Activated CD8-positive, alpha-beta T cell treated with anti-CD3 and anti-CD28 coated beads for 36 hours (primary cell): ENCODE data around the gene MIPOL1. TPM values are rescaled to one million over a fixed set of nuclear protein-coding genes. Genes with fewer than 3 reads are reported as not detected.

ENCODE experiments used
- ATAC-seq: fragments of 200-7000 bp; cut with Tn5 transposase; one replicate; pipeline ENCODE4 v1.10.0; 2021; ENCODE audit warnings: mild to moderate bottlenecking, moderate library complexity
- CTCF ChIA-PET: fragments of 350-600 bp; sonication (Branson Sonifier 250); formaldehyde crosslinking; loops from one replicate; lab custom pipeline; 2021; ENCODE audit warnings: antibody characterized with exemption; lab: Charles Lee
- POLR2A ChIA-PET: fragments of 350-600 bp; sonication (Branson Sonifier 250); formaldehyde crosslinking; loops from one replicate; lab custom pipeline; 2021; ENCODE audit warnings: antibody characterized with exemption; lab: Charles Lee
- DNase-seq: peaks from one replicate; pipeline ENCODE4 v3.0.0-alpha.2; 2020
- H3K27ac Mint-ChIP-seq: one replicate; pipeline ENCODE4 v1.8.0; 2021; ENCODE audit warnings: mild to moderate bottlenecking, mixed read lengths
- H3K27me3 Mint-ChIP-seq: one replicate; pipeline ENCODE4 v1.8.0; 2021; ENCODE audit warnings: mixed read lengths
- H3K36me3 Mint-ChIP-seq: one replicate; pipeline ENCODE4 v1.8.0; 2021; ENCODE audit warnings: low read depth, mixed read lengths
- H3K4me1 Mint-ChIP-seq: one replicate; pipeline ENCODE4 v1.8.0; 2021; ENCODE audit warnings: low read depth, mixed read lengths
- H3K4me3 Mint-ChIP-seq: one replicate; pipeline ENCODE4 v1.8.0; 2021; ENCODE audit warnings: mild to moderate bottlenecking, moderate library complexity, mixed read lengths
- H3K9me3 Mint-ChIP-seq: one replicate; pipeline ENCODE4 v1.8.0; 2021; ENCODE audit warnings: mixed read lengths
- CTCF ChIP-seq: fragments of 200-600 bp; IDR thresholded peaks from one replicate; pipeline ENCODE4 v1.8.0; 2022; ENCODE audit warnings: antibody characterized with exemption, mild to moderate bottlenecking
- intact Hi-C: fragments of 100-400 bp; cut with micrococcal nuclease; formaldehyde crosslinking; loops from one replicate; pipeline ENCODE4 v1.10.0; 2022
- total RNA-seq, 2 experiments: library from RNA; stranded (reverse); gene quantifications; one replicate each; pipeline ENCODE4 v1.2.3, GENCODE V29; 2021

MIPOL1 gene
- total RNA-seq, 2 experiments from 2014 or later: not detected

GRCh38 chr14:37591941-37592481, 394.3 kb downstream of the MIPOL1 start:
- intact Hi-C loops: loop anchor here (10.0 kb wide), 1 partner anchor 937 kb away; no protein-coding TSS in a partner anchor

GRCh38 chr14:37592482-37593408, 395.0 kb downstream of the MIPOL1 start:
- ChIA-PET CTCF (interaction anchor here (1.0 kb wide), 1 partner anchor 12 kb away, joined by 3 read pairs; no protein-coding TSS in a partner anchor), POLR2A (interaction anchor here (0.6 kb wide), 1 partner anchor 319 kb away, joined by 3 read pairs; no protein-coding TSS in a partner anchor)
- peaks cover 16% of the 10 kb centered on the region for H3K4me1 Mint-ChIP-seq
- H3K36me3 Mint-ChIP-seq: peaks cover 7% of the 10 kb centered on the region
- ATAC-seq (no peak), DNase-seq (no peak)
- peaks cover 12% of the 10 kb centered on the region for H3K9me3 Mint-ChIP-seq
- H3K4me3 Mint-ChIP-seq: no peak overlapping the region
- intact Hi-C loops: loop anchor here (10.0 kb wide), 1 partner anchor 938 kb away; no protein-coding TSS in a partner anchor
- H3K27me3 Mint-ChIP-seq: peaks cover 71% of the 10 kb centered on the region
- no peak overlapping the region for H3K27ac Mint-ChIP-seq
- TF ChIP-seq CTCF: no peak

More at GRCh38 chr14:37591941-37592481, 394.3 kb downstream of the MIPOL1 start:
- Mint-ChIP-seq H3K27me3 (peaks cover 72% of the 10 kb centered on the region), H3K4me1 (peaks cover 14% of the 10 kb centered on the region), H3K27ac (no peak overlapping the region), H3K36me3 (peaks cover 7% of the 10 kb centered on the region), H3K4me3 (no peak overlapping the region), H3K9me3 (peaks cover 9% of the 10 kb centered on the region)
- no peak for TF ChIP-seq CTCF
- DNase-seq (no peak), ATAC-seq (no peak)
- ChIA-PET CTCF (no interaction called here), POLR2A (no interaction called here)

- DNase-seq: no peak
- ChIA-PET CTCF (interaction anchor here (1.0 kb wide), 1 partner anchor 13 kb away, joined by 3 read pairs; no protein-coding TSS in a partner anchor), POLR2A (interaction anchor here (0.6 kb wide), 2 partner anchors 142 to 319 kb away, joined by 3 read pairs; no protein-coding TSS in a partner anchor)
- Mint-ChIP-seq H3K36me3 (peaks cover 12% of the 10 kb centered on the region), H3K27me3 (peaks cover 72% of the 10 kb centered on the region), H3K4me1 (peaks cover 16% of the 10 kb centered on the region), H3K27ac (peak overlapping the region; percentile 66), H3K9me3 (peaks cover 12% of the 10 kb centered on the region), H3K4me3 (peak overlapping the region; percentile 53)
- no peak for TF ChIP-seq CTCF
- ATAC-seq: no peak
- intact Hi-C loops: loop anchor here (10.0 kb wide), 1 partner anchor 939 kb away; no protein-coding TSS in a partner anchor
Observed at GRCh38 chr14:37593511-37594237, 395.9 kb downstream of the MIPOL1 start.

GRCh38 chr14:37594238-37594970, 396.7 kb downstream of the MIPOL1 start:
- Mint-ChIP-seq H3K27me3 (peaks cover 72% of the 10 kb centered on the region), H3K4me1 (peaks cover 16% of the 10 kb centered on the region), H3K9me3 (peaks cover 10% of the 10 kb centered on the region), H3K36me3 (peaks cover 13% of the 10 kb centered on the region), H3K4me3 (peak overlapping the region; percentile 53), H3K27ac (peak overlapping the region; percentile 66)
- DNase-seq (peak; percentile 61), ATAC-seq (no peak)
- POLR2A ChIA-PET: interaction anchor here (0.6 kb wide), 1 partner anchor 141 kb away, joined by 3 read pairs; no protein-coding TSS in a partner anchor
- TF ChIP-seq CTCF: peak; percentile 66
- intact Hi-C loops: loop anchor here (10.0 kb wide), 1 partner anchor 940 kb away; no protein-coding TSS in a partner anchor
- CTCF ChIA-PET: no interaction called here
